Progenitor cell of endocrine pancreas (in vitro differentiated cells): ENCODE data around the gene OR2Y1. TPM values are rescaled to one million over a fixed set of nuclear protein-coding genes. Genes with fewer than 3 reads are reported as not detected.
"Not testable (repeated sequence)": the region's sequence is repeated elsewhere in the genome, so short reads cannot be mapped to it uniquely, and the experiment has no call there.

Experiments
- DNase-seq: peaks from one replicate; pipeline ENCODE4 v3.0.0; 2021; ENCODE audit warnings: low spot score; ENCODE audit not compliant: unreplicated experiment
- H3K27ac Mint-ChIP-seq: 2 replicates; pipeline ENCODE4 v1.8.0; 2021; ENCODE audit warnings: mild to moderate bottlenecking, moderate library complexity, mixed read lengths
- H3K27me3 Mint-ChIP-seq: 2 replicates; pipeline ENCODE4 v1.8.0; 2021; ENCODE audit warnings: mixed read lengths
- H3K36me3 Mint-ChIP-seq: 2 replicates; pipeline ENCODE4 v1.8.0; 2022; ENCODE audit warnings: mixed read lengths; ENCODE audit not compliant: insufficient read depth
- H3K4me1 Mint-ChIP-seq: 2 replicates; pipeline ENCODE4 v1.8.0; 2021; ENCODE audit warnings: low read depth, mixed read lengths
- H3K4me3 Mint-ChIP-seq: 2 replicates; pipeline ENCODE4 v1.8.0; 2021; ENCODE audit warnings: low read depth, mild to moderate bottlenecking, moderate library complexity, mixed read lengths
- H3K9me3 Mint-ChIP-seq: 2 replicates; pipeline ENCODE4 v1.8.0; 2021; ENCODE audit warnings: low read depth, mixed read lengths
- CTCF ChIP-seq: fragments of 200-600 bp; sonication (generic); IDR thresholded peaks from one replicate; pipeline ENCODE4 v1.5.0; 2021; ENCODE audit warnings: antibody characterized with exemption, mild to moderate bottlenecking; ENCODE audit not compliant: unreplicated experiment
- total RNA-seq: library from RNA; stranded (reverse); gene quantifications from 2 replicates; pipeline ENCODE4 v1.2.1, GENCODE V29; 2021

OR2Y1 gene
- total RNA-seq, 1 donor from 2014 or later, result not detected

GRCh38 chr5:180769821-180770220, 30.0 kb upstream of the OR2Y1 start:
- no peak for TF ChIP-seq CTCF
- Mint-ChIP-seq H3K36me3 (peaks cover 2% of the 10 kb centered on the region), H3K9me3 (peaks cover 23% of the 10 kb centered on the region), H3K4me3 (no peak overlapping the region), H3K27me3 (peaks cover 3% of the 10 kb centered on the region), H3K4me1 (no peaks in the 10 kb centered on the region), H3K27ac (no peak overlapping the region)
- no peak for DNase-seq

- Mint-ChIP-seq H3K27me3 (peaks cover 3% of the 10 kb centered on the region), H3K36me3 (no peaks in the 10 kb centered on the region), H3K9me3 (peaks cover 10% of the 10 kb centered on the region), H3K4me3 (no peak overlapping the region), H3K4me1 (no peaks in the 10 kb centered on the region), H3K27ac (no peak overlapping the region)
- no peak for DNase-seq
- TF ChIP-seq CTCF, result no peak
Observed at GRCh38 chr5:180755601-180756000, 15.7 kb upstream of the OR2Y1 start.

DNA sequence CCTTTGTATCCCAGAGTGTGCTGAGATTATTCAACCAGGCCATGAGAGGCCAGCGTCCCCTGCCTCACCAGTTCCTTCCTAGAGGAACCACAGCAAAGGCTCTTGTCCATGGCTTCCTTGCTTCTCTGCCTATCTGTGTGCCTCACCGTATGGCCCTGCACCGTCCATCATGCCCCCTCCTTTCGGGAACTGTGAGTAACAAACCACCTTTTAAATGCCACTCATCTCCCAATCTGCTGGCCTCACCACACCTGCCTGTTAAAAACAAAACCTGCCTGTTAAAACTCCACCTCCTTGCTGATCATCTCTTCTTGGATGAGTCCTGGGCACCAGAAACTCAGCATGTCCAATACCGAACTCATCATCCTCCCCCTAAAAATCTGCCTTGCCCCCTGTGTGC, 4.4 kb upstream of the OR2Y1 start:
- H3K27ac Mint-ChIP-seq, result no peak overlapping the region
- no peaks in the 10 kb centered on the region for H3K9me3 Mint-ChIP-seq
- no peak overlapping the region for H3K4me3 Mint-ChIP-seq
- DNase-seq, result no peak
- no peak for TF ChIP-seq CTCF
- peaks cover 27% of the 10 kb centered on the region for H3K27me3 Mint-ChIP-seq
- H3K36me3 Mint-ChIP-seq, result no peaks in the 10 kb centered on the region
- H3K4me1 Mint-ChIP-seq, result no peaks in the 10 kb centered on the region

DNA sequence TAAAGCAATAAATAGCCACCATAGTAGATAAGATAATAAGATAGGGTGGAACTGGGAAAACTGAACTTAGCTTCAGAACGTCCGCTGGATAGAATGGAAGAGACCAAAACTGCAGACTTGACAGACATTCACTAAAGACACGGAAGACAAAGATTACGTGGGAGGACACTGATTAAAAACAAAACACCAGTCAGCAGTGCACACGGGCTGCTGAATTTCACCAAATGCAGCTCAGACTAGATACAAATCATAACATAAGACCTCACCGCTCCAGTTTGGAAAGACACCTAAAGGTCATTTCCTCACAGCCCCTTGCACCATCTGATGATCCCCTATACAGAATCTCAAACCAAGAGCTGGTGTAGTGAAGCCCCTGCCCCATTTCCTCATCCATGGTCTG, 2.9 kb upstream of the OR2Y1 start:
- no peaks in the 10 kb centered on the region for H3K9me3 Mint-ChIP-seq
- no peaks in the 10 kb centered on the region for H3K4me1 Mint-ChIP-seq
- H3K27me3 Mint-ChIP-seq, result peaks cover 33% of the 10 kb centered on the region
- H3K4me3 Mint-ChIP-seq, result no peak overlapping the region
- TF ChIP-seq CTCF, result no peak
- no peaks in the 10 kb centered on the region for H3K36me3 Mint-ChIP-seq
- no peak for DNase-seq
- no peak overlapping the region for H3K27ac Mint-ChIP-seq

DNA sequence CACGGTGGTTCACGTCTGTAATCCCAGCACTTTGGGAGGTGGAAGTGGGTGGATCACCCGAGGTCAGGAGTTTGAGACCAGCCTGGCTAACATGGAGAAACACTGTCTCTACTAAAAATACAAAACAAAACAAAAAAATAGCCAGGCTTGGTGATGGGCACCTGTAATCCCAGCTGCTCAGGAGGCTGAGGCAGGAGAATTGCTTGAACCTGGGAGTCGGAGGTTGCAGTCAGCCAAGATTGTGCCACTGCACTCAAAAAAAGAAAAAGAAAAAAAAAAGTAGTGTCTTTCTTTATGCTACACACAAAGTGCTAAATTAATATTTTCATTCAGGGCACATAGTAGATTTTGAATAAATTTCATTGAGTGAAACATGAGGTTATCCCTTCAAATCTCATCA, 1.1 kb upstream of the OR2Y1 start:
- peaks cover 33% of the 10 kb centered on the region for H3K27me3 Mint-ChIP-seq
- H3K27ac Mint-ChIP-seq, H3K36me3 Mint-ChIP-seq, DNase-seq, H3K4me3 Mint-ChIP-seq, H3K9me3 Mint-ChIP-seq, H3K4me1 Mint-ChIP-seq: not testable (repeated sequence)

- H3K27ac Mint-ChIP-seq, result no peak overlapping the region
- no peaks in the 10 kb centered on the region for H3K4me1 Mint-ChIP-seq
- H3K9me3 Mint-ChIP-seq, result no peaks in the 10 kb centered on the region
- no peak for DNase-seq
- TF ChIP-seq CTCF, result no peak
- no peaks in the 10 kb centered on the region for H3K36me3 Mint-ChIP-seq
- peaks cover 44% of the 10 kb centered on the region for H3K27me3 Mint-ChIP-seq
- no peak overlapping the region for H3K4me3 Mint-ChIP-seq
Observed at GRCh38 chr5:180739271-180739670, 587 bp downstream of the OR2Y1 start.
